Neural cell (in vitro differentiated cells): ENCODE data around the gene TRMT1L. TPM values are rescaled to one million over a fixed set of nuclear protein-coding genes. Genes with fewer than 3 reads are reported as not detected.

ENCODE experiments used
- H2AFZ ChIP-seq: fragments of 200-600, 300-800 bp; sonication (generic), shearing (Covaris generic); 2 replicates; pipeline ENCODE4 v1.6.0; 2014; ENCODE audit warnings: low read depth, mild to moderate bottlenecking, antibody characterized with exemption, low read length, moderate library complexity
- H3F3A ChIP-seq: fragments of 200-600 bp; shearing (Covaris generic); 2 replicates; pipeline ENCODE4 v1.6.1; 2016; ENCODE audit warnings: mild to moderate bottlenecking, moderate library complexity, mixed read lengths, antibody characterized with exemption, low read length; ENCODE audit not compliant: insufficient read depth, poor library complexity, severe bottlenecking
- H3K27ac ChIP-seq: fragments of 200-600, 300-800 bp; sonication (generic), shearing (Covaris generic); 2 replicates; pipeline ENCODE4 v1.5.1; 2014; ENCODE audit warnings: mild to moderate bottlenecking, low read length, moderate library complexity
- H3K27me3 ChIP-seq: fragments of 300-800, 200-600 bp; sonication (generic), shearing (Covaris generic); 2 replicates; pipeline ENCODE4 v1.6.0; 2014; ENCODE audit warnings: mild to moderate bottlenecking, low read depth, low read length, moderate library complexity; ENCODE audit not compliant: insufficient read depth
- H3K36me3 ChIP-seq: fragments of 300-800, 200-600 bp; sonication (generic), shearing (Covaris generic); 2 replicates; pipeline ENCODE4 v1.5.1; 2014; ENCODE audit warnings: mild to moderate bottlenecking, antibody characterized with exemption, low read length, moderate library complexity; ENCODE audit not compliant: insufficient read depth
- H3K4me2 ChIP-seq: fragments of 300-800, 200-600 bp; sonication (generic), shearing (Covaris generic); 2 replicates; pipeline ENCODE4 v1.6.0; 2014; ENCODE audit warnings: mild to moderate bottlenecking, low read length
- H3K4me3 ChIP-seq: fragments of 300-800, 200-600 bp; sonication (generic), shearing (Covaris generic); 2 replicates; pipeline ENCODE4 v1.5.1; 2014; ENCODE audit warnings: mild to moderate bottlenecking, low read length, moderate library complexity
- H3K79me2 ChIP-seq: fragments of 200-600 bp; shearing (Covaris generic); replicated peaks from 2 replicates; pipeline ENCODE4 v1.6.0; 2014; ENCODE audit warnings: mild to moderate bottlenecking, low read length, moderate library complexity; ENCODE audit not compliant: insufficient read depth
- H3K9ac ChIP-seq: fragments of 300-800, 200-600 bp; sonication (generic), shearing (Covaris generic); 2 replicates; pipeline ENCODE4 v1.6.1; 2016; ENCODE audit warnings: mild to moderate bottlenecking, low read length, mixed read lengths
- H3K9me2 ChIP-seq: fragments of 200-600 bp; shearing (Covaris generic); 2 replicates; pipeline ENCODE4 v1.6.1; 2016; ENCODE audit warnings: mild to moderate bottlenecking, low read length, mixed read lengths; ENCODE audit not compliant: insufficient read depth
- H3K9me3 ChIP-seq: fragments of 200-600, 300-800 bp; sonication (generic), shearing (Covaris generic); 2 replicates; pipeline ENCODE4 v1.6.1; 2016; ENCODE audit warnings: mild to moderate bottlenecking, mixed run types, low read length, moderate library complexity, mixed read lengths
- H4K20me1 ChIP-seq: fragments of 200-600 bp; shearing (Covaris generic); 2 replicates; pipeline ENCODE4 v1.6.1; 2016; ENCODE audit warnings: mild to moderate bottlenecking, mixed run types; ENCODE audit not compliant: insufficient read depth
- CTCF ChIP-seq: fragments of 450-650 bp; IDR thresholded peaks from 2 replicates; pipeline ENCODE4 v1.5.1; 2014; ENCODE audit warnings: antibody characterized with exemption, mild to moderate bottlenecking, moderate library complexity; ENCODE audit not compliant: poor library complexity, severe bottlenecking
- EP300 ChIP-seq: fragments of 450-650 bp; conservative IDR thresholded peaks from 2 replicates; pipeline ENCODE4 v1.6.1; 2014; ENCODE audit warnings: antibody characterized with exemption, mild to moderate bottlenecking, moderate library complexity; ENCODE audit not compliant: poor library complexity, severe bottlenecking
- EZH2 ChIP-seq: fragments of 200-600, 300-800 bp; shearing (Covaris generic), sonication (generic); IDR thresholded peaks from 2 replicates; pipeline ENCODE4 v1.6.1; 2014; ENCODE audit warnings: antibody characterized with exemption, low read length, borderline replicate concordance, mild to moderate bottlenecking; ENCODE audit not compliant: insufficient read depth, poor library complexity, severe bottlenecking
- MXI1 ChIP-seq: fragments of 450-650 bp; conservative IDR thresholded peaks from 2 replicates; pipeline ENCODE4 v1.6.1; 2014; ENCODE audit warnings: antibody characterized with exemption, mild to moderate bottlenecking; ENCODE audit not compliant: poor library complexity, severe bottlenecking
- POLR2AphosphoS5 ChIP-seq: IDR thresholded peaks from 2 replicates; pipeline ENCODE4 v1.6.1; 2012
- RAD21 ChIP-seq: fragments of 450-650 bp; conservative IDR thresholded peaks from 2 replicates; pipeline ENCODE4 v1.6.1; 2014; ENCODE audit warnings: antibody characterized with exemption, mild to moderate bottlenecking, moderate library complexity
- REST ChIP-seq: IDR thresholded peaks from 2 replicates; pipeline ENCODE4 v1.6.1; 2012; ENCODE audit warnings: borderline replicate concordance
- SMC3 ChIP-seq: fragments of 450-650 bp; conservative IDR thresholded peaks from 2 replicates; pipeline ENCODE4 v1.6.1; 2014; ENCODE audit warnings: antibody characterized with exemption, mild to moderate bottlenecking, moderate library complexity; ENCODE audit not compliant: poor library complexity
- TAF1 ChIP-seq: IDR thresholded peaks from 2 replicates; pipeline ENCODE4 v1.6.1; 2012; ENCODE audit warnings: low read depth
- polyA plus RNA-seq: library from polyadenylated mRNA; depleted of rRNA; stranded (reverse); fragments of >200 nt; gene quantifications from 2 replicates; pipeline ENCODE4 v1.2.3, GENCODE V29; 2014

The TRMT1L gene
- polyA plus RNA-seq, 1 donor from 2014 or later, result 9.7 TPM

GRCh38 chr1:185074307-185074706 is 82.4 kb downstream of the TRMT1L start:
- H3K9me2 ChIP-seq, result no peaks in the 10 kb centered on the region
- no peak overlapping the region for H2AFZ ChIP-seq
- TF ChIP-seq CTCF (no peak), EP300 (no peak), MXI1 (no peak), REST (no peak), SMC3 (no peak), POLR2AphosphoS5 (no peak), RAD21 (no peak), TAF1 (no peak), EZH2 (no peak)
- no peaks in the 10 kb centered on the region for H3K9me3 ChIP-seq
- H3K4me2 ChIP-seq, result no peak overlapping the region
- no peak overlapping the region for H3K4me3 ChIP-seq
- H4K20me1 ChIP-seq, result no peaks in the 10 kb centered on the region
- no peak overlapping the region for H3K9ac ChIP-seq
- no peaks in the 10 kb centered on the region for H3F3A ChIP-seq
- H3K27me3 ChIP-seq, result no peaks in the 10 kb centered on the region
- H3K79me2 ChIP-seq, result peaks cover 81% of the 10 kb centered on the region
- H3K36me3 ChIP-seq, result no peaks in the 10 kb centered on the region
- no peak overlapping the region for H3K27ac ChIP-seq

- Histone ChIP-seq H2AFZ (no peak overlapping the region), H3K9me3 (no peaks in the 10 kb centered on the region), H3K27ac (no peak overlapping the region), H4K20me1 (no peaks in the 10 kb centered on the region), H3K36me3 (no peaks in the 10 kb centered on the region), H3K4me3 (no peak overlapping the region), H3K9ac (no peak overlapping the region), H3K79me2 (peaks cover 81% of the 10 kb centered on the region), H3K27me3 (no peaks in the 10 kb centered on the region), H3K4me2 (no peak overlapping the region), H3K9me2 (no peaks in the 10 kb centered on the region), H3F3A (no peaks in the 10 kb centered on the region)
- TF ChIP-seq CTCF, result no peak
- peak; percentile 12 for TF ChIP-seq EP300
Observed at GRCh38 chr1:185073725-185074124, 83.0 kb downstream of the TRMT1L start.
